ELR (cell line): ENCODE results near the gene SAP30L.

Experiments used
- DNase-seq: peaks from one replicate; pipeline ENCODE4 v3.0.0-alpha.2; 2015; ENCODE audit warnings: low read depth

The SAP30L gene

DNA sequence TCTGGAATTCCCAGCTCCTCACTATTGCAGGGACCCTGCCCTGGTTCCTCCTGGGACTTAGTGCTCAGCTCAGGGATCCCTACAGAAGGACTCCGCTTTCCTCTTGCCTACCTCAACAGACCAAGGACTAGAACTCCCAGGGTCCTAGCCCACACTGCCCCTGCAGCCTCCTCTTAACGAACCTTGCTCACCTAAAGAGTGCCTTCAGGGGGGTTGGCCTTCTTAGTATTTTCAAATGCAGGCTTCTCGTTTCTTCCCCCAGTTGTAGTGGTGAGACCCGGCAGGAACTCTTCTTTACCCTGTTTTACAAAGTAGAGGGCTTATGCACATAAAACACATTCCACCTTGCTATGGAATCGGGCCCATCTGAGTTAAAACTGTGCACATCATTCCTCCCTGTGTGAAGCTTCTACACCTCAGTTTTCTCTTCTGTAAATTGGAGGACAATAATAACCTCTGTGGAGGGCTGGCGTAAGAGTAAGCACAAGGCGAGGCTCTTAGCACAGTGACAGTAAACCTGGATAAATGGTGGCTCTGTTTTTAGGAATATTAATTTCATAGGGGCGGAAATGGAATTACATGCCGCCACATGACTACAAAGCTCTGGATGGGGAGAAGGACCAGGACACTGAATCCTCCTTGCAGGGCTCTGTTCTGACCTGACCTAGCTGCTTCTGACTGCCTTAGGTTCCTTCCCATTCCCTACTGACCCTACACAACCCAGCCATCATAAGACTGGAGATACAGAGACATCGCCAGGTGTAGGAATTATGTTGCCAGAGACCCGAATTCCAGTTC, 36.0 kb downstream of the SAP30L start:
- no peak for DNase-seq

DNA sequence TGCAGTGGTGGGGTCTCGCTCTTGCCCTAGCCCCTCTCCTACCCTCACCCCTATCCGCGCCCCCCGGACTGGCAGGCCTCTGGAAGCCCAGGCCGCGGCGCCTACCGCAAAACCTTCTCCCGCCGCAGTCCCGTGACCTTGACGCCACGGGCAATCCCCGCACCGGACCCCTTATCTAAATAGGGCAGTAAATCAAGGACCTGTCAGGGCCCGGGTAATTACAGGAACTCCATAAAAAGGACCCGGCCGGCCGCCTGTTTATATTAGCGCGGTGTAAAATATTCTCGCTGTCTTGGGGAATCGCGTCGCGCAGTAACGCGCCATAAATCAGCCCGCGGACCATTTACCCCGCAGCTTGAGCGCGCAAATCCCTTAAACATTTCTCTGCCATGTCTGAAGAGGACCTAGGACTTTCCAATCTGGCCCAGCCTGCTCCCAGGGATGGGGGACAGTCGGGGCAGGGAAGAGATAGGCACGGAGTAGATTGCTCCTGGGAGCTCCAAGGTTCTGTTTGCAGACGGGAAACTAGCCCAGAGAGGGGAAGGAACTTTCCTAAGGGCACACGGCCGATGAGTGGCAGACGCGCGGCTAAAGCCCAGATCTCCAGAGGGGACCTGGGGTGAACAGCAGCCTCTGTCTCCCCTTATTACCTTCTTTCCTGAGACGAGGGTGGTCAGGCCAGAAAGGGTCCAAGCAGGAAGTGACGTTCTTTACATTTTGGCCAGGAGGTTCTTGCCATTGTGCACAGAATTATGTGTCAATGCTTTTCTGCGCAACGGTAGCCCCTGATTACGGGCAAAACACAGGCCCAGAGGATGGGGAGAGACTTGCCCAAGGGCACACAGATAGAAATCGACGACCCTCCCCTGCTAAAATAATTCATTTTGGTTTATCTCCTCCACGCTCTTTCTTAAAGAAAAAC, 37.0 kb downstream of the SAP30L start:
- DNase-seq = no peak

DNA sequence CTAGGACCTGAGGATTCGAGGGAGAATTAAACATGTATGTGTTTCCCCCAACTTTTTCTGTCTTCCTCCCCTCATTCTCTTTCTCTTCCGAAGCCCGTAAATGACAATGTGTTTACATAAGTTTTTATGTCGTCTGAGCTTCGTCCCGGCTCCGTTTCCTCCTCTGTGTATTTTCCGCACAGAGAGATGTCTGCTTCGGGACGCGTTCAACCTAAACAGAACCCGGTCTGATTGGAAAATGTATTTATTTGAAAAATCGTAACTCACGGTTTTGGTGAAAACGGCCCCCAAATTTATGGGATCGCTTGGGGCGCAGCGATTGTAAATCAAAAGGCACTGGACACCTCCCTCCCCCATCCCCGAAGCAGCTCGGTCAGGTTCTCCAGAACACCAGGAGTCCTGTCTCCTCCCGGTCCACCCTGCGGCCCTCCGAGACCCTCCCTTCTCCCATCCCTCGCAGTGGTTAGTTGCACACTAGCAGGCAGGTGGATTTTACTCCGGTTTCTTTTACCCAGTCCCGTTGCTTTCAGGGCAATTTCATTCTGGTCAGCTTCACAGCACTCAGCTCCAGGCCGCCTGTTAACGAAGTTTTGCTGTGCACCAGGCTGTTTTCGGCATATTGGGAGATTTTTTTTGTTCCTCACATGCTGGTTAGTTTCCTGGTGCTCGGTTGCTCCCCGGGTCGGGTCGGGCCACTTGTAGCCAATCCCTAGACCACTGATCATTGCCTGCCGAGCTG, 38.0 kb downstream of the SAP30L start:
- DNase-seq = no peak

GRCh38 chr5:154484393-154485095, 38.7 kb downstream of the SAP30L start:
- no peak for DNase-seq

- no peak for DNase-seq
Observed at GRCh38 chr5:154485096-154485491, 39.3 kb downstream of the SAP30L start.

- no peak for DNase-seq
Observed at GRCh38 chr5:154485850-154486426, 40.1 kb downstream of the SAP30L start.

- no peak for DNase-seq
Observed at GRCh38 chr5:154486427-154486866, 40.6 kb downstream of the SAP30L start.

DNA sequence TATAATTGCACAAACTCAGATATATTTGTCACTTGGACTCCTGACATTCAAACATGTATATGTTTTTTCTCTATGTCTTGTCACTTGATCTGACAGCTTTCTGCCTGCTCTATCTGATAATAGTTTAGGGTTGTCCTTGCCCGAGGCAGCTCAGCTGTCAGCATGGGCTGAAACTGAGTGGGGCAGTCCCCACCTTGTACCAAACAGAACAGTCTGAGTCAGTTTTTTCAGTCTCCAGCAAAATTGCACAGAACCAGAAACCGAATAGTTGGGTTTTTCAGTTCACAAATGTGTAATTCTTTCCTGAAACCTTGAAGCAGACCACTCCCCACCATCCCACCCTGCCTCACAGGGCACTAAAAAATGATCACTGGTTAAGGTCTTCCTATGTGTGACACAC, 41.7 kb downstream of the SAP30L start:
- no peak for DNase-seq

- no peak for DNase-seq
Observed at GRCh38 chr5:154491941-154492340, 46.1 kb downstream of the SAP30L start.

- DNase-seq = no peak
Observed at GRCh38 chr5:154493274-154493673, 47.5 kb downstream of the SAP30L start.

DNA sequence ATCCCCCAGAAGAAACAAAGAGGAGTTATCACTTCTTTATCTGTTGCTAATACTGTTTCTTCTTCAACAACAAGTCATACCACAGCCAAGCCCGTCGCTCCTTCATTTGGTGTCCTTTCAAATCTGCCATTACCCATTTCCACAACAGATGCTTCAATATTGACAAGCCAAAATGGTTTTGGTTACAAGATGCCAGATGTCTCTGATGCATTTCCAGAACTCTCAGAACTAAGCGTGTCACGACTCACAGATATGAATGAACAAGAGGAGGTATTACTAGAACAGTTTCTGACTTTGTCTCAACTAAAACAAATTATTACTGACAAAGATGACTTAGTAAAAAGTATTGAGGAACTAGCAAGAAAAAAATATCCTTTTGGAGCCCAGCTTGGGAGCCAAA, 48.2 kb downstream of the SAP30L start:
- DNase-seq = no peak

GRCh38 chr5:154498591-154498990, 52.8 kb downstream of the SAP30L start:
- no peak for DNase-seq

GRCh38 chr5:154498994-154499393, 53.2 kb downstream of the SAP30L start:
- DNase-seq = no peak

DNA sequence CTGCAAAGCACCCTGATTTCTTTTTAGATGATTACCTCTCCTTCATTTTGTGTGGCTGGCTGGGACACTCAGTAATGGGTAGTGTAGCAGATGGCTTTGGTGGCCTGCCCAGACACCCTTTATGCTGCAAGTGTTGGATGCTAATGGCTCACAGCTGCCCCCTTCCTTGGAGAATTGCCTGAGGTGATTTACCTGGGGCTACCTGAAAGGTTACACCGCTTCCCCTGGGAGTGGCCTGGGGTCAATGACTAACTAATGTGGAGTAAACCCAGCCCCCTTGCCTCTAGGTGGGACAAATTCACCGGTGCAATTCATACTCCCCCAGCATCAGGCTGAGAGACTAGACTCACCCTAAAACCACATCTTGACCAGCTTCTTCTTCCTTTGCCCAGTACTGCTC, 55.8 kb downstream of the SAP30L start:
- DNase-seq = no peak

- no peak for DNase-seq
Observed at GRCh38 chr5:154502180-154502579, 56.4 kb downstream of the SAP30L start.

GRCh38 chr5:154503698-154504039, 57.9 kb downstream of the SAP30L start:
- DNase-seq = no peak

DNA sequence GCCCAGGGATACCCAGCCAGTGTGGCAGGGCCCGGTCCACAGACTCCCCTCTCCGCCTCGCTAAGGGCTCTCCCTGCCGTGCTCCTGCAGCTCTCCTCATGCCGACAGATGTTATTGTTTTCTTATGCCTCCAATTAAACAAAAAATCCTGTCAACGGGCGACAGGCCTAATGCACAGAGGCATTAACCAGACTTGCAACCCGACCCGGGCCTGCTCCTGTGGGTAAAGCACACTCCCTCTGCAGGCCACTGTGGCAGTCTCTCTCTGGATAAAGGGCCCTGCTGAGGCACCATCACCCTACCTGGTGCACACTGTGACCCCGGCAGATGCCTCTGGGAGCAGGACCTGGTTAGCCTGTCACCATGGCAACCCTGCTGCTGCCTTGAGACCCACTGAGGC, 59.8 kb downstream of the SAP30L start:
- no peak for DNase-seq

GRCh38 chr5:154506049-154506715, 60.4 kb downstream of the SAP30L start:
- no peak for DNase-seq

- no peak for DNase-seq
Observed at GRCh38 chr5:154506716-154507080, 60.9 kb downstream of the SAP30L start.

GRCh38 chr5:154508114-154508513, 62.3 kb downstream of the SAP30L start:
- no peak for DNase-seq
